K562 (cell line): ENCODE data around the gene NEDD4L.

Experiments
- ELF1 ChIP-seq: fragments of 200-800 bp; sonication (Bioruptor generic); IDR thresholded peaks from 2 replicates; pipeline ENCODE4 v1.6.1; 2016; ENCODE audit warnings: missing genetic modification characterization, missing compliant biosample characterization
- EP300 ChIP-seq: IDR thresholded peaks from 2 replicates; pipeline ENCODE4 v1.6.1; 2012; ENCODE audit warnings: low read length, improper control_type of control experiment
- EZH2 ChIP-seq: IDR thresholded peaks from 2 replicates; pipeline ENCODE4 v1.6.1; 2012; ENCODE audit warnings: low read depth, mild to moderate bottlenecking, inconsistent platforms, low read length, borderline replicate concordance
- JUND ChIP-seq, 2 experiments: IDR thresholded peaks; 2 replicates in 1 of 2; 3 replicates in 1 of 2; pipeline ENCODE4 v1.6.1; 2011; ENCODE audit warnings: borderline replicate concordance in 2 of 2, low read depth in 2 of 2, low read length in 2 of 2, improper control_type of control experiment in 1 of 2, missing biosample characterization in 1 of 2, missing genetic modification characterization in 1 of 2, missing genetic modification reagents in 1 of 2
- MXI1 ChIP-seq: IDR thresholded peaks from 2 replicates; pipeline ENCODE4 v1.6.1; 2011; ENCODE audit warnings: low read depth, mild to moderate bottlenecking, improper control_type of control experiment, low read length
- NRF1 ChIP-seq, 2 experiments: fragments of 450-650 bp; IDR thresholded peaks in 1 of 2; conservative IDR thresholded peaks in 1 of 2; 2 replicates each; pipeline ENCODE4 v1.6.1; 2014; ENCODE audit warnings: mild to moderate bottlenecking in 2 of 2
- SP1 ChIP-seq: sonication (generic); formaldehyde crosslinking; IDR thresholded peaks from 2 replicates; pipeline ENCODE4 v1.8.1; 2022; ENCODE audit warnings: mild to moderate bottlenecking, missing genetic modification reagents
- SRF ChIP-seq, 2 experiments: fragments of 250-450, 450-650 bp in 1 of 2; sonication (Bioruptor Pico) in 1 of 2; sonication (generic) in 1 of 2; formaldehyde crosslinking; IDR thresholded peaks; 2 replicates each; pipeline versions ENCODE4 v1.5.0 to v1.5.1; 2020 to 2022; ENCODE audit warnings: mild to moderate bottlenecking in 1 of 2, missing genetic modification reagents in 1 of 2
- TCF7 ChIP-seq: sonication (generic); IDR thresholded peaks from 2 replicates; pipeline ENCODE4 v1.6.1; 2016; ENCODE audit warnings: antibody characterized with exemption, borderline replicate concordance
- ZNF449 ChIP-seq: fragments of 250-450 bp; sonication (Bioruptor Pico); IDR thresholded peaks from 2 replicates; pipeline ENCODE4 v1.8.0; 2022; ENCODE audit warnings: moderate library complexity, mild to moderate bottlenecking, inconsistent platforms
- TF ChIP-seq, protein P1 (sequence below): sonication (generic); formaldehyde crosslinking; IDR thresholded peaks from 2 replicates; pipeline ENCODE4 v1.8.1; 2023; ENCODE audit warnings: mild to moderate bottlenecking, missing genetic modification reagents
- TF ChIP-seq, protein P2 (sequence below), 3 experiments: fragments of 200-800 bp in 1 of 3; fragments of 250-450 bp in 1 of 3; fragments of 450-650 bp in 1 of 3; sonication (Bioruptor Pico) in 1 of 3; sonication (Bioruptor generic) in 1 of 3; formaldehyde crosslinking in 1 of 3; IDR thresholded peaks; 2 replicates each; pipeline versions ENCODE4 v1.6.1 to v1.8.0; 2016 to 2022; ENCODE audit warnings: mild to moderate bottlenecking in 2 of 3, missing genetic modification characterization in 2 of 3, missing compliant biosample characterization in 1 of 3, moderate library complexity in 1 of 3
- TF ChIP-seq, protein P3 (sequence below), 2 experiments: fragments of 450-650 bp; formaldehyde crosslinking in 1 of 2; IDR thresholded peaks; 2 replicates each; pipeline versions ENCODE4 v1.4.0 to v1.6.1; 2014 to 2020; ENCODE audit warnings: mild to moderate bottlenecking in 2 of 2, borderline replicate concordance in 1 of 2, low read depth in 1 of 2

- TF ChIP-seq, protein P1, sequence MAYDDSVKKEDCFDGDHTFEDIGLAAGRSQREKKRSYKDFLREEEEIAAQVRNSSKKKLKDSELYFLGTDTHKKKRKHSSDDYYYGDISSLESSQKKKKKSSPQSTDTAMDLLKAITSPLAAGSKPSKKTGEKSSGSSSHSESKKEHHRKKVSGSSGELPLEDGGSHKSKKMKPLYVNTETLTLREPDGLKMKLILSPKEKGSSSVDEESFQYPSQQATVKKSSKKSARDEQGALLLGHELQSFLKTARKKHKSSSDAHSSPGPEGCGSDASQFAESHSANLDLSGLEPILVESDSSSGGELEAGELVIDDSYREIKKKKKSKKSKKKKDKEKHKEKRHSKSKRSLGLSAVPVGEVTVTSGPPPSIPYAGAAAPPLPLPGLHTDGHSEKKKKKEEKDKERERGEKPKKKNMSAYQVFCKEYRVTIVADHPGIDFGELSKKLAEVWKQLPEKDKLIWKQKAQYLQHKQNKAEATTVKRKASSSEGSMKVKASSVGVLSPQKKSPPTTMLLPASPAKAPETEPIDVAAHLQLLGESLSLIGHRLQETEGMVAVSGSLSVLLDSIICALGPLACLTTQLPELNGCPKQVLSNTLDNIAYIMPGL (CRISPR knock-in tag): no peak
- TF ChIP-seq, protein P2, sequence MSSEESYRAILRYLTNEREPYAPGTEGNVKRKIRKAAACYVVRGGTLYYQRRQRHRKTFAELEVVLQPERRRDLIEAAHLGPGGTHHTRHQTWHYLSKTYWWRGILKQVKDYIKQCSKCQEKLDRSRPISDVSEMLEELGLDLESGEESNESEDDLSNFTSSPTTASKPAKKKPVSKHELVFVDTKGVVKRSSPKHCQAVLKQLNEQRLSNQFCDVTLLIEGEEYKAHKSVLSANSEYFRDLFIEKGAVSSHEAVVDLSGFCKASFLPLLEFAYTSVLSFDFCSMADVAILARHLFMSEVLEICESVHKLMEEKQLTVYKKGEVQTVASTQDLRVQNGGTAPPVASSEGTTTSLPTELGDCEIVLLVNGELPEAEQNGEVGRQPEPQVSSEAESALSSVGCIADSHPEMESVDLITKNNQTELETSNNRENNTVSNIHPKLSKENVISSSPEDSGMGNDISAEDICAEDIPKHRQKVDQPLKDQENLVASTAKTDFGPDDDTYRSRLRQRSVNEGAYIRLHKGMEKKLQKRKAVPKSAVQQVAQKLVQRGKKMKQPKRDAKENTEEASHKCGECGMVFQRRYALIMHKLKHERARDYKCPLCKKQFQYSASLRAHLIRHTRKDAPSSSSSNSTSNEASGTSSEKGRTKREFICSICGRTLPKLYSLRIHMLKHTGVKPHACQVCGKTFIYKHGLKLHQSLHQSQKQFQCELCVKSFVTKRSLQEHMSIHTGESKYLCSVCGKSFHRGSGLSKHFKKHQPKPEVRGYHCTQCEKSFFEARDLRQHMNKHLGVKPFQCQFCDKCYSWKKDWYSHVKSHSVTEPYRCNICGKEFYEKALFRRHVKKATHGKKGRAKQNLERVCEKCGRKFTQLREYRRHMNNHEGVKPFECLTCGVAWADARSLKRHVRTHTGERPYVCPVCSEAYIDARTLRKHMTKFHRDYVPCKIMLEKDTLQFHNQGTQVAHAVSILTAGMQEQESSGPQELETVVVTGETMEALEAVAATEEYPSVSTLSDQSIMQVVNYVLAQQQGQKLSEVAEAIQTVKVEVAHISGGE (CRISPR knock-in tag; IDR thresholded peaks at IDR 0.05): no peak
- TF ChIP-seq EP300: no peak
- no peak for TF ChIP-seq ELF1 (tag)
- TF ChIP-seq EZH2: no peak
- no peak for TF ChIP-seq MXI1
- TF ChIP-seq JUND (IDR thresholded peaks at IDR 0.05; ENCODE audit: borderline replicate concordance, low read depth, low read length): no peak
- no peak for TF ChIP-seq JUND (tag; IDR thresholded peaks at IDR 0.05; ENCODE audit: borderline replicate concordance, low read depth, low read length)
- no peak for TF ChIP-seq NRF1 (conservative IDR thresholded peaks at IDR 0.05 in 1 of 2, IDR thresholded peaks at IDR 0.05 in 1 of 2)
- TF ChIP-seq TCF7: no peak
- TF ChIP-seq, protein P3, sequence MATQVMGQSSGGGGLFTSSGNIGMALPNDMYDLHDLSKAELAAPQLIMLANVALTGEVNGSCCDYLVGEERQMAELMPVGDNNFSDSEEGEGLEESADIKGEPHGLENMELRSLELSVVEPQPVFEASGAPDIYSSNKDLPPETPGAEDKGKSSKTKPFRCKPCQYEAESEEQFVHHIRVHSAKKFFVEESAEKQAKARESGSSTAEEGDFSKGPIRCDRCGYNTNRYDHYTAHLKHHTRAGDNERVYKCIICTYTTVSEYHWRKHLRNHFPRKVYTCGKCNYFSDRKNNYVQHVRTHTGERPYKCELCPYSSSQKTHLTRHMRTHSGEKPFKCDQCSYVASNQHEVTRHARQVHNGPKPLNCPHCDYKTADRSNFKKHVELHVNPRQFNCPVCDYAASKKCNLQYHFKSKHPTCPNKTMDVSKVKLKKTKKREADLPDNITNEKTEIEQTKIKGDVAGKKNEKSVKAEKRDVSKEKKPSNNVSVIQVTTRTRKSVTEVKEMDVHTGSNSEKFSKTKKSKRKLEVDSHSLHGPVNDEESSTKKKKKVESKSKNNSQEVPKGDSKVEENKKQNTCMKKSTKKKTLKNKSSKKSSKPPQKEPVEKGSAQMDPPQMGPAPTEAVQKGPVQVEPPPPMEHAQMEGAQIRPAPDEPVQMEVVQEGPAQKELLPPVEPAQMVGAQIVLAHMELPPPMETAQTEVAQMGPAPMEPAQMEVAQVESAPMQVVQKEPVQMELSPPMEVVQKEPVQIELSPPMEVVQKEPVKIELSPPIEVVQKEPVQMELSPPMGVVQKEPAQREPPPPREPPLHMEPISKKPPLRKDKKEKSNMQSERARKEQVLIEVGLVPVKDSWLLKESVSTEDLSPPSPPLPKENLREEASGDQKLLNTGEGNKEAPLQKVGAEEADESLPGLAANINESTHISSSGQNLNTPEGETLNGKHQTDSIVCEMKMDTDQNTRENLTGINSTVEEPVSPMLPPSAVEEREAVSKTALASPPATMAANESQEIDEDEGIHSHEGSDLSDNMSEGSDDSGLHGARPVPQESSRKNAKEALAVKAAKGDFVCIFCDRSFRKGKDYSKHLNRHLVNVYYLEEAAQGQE (IDR thresholded peaks at IDR 0.05; ENCODE audit: borderline replicate concordance): no peak
- TF ChIP-seq, protein P3 (CRISPR knock-in tag; IDR thresholded peaks at IDR 0.05; ENCODE audit: low read depth): no peak
- no peak for TF ChIP-seq ZNF449 (CRISPR knock-in tag)
- no peak for TF ChIP-seq SRF (CRISPR knock-in tag; IDR thresholded peaks at IDR 0.05)
- TF ChIP-seq SP1: no peak
Measured at GRCh38 chr18:58400331-58400870, 356.4 kb downstream of the NEDD4L start.
